ENCODE results near the gene ULK2. TPM values are rescaled to one million over a fixed set of nuclear protein-coding genes. Genes with fewer than 3 reads are reported as not detected.

The ULK2 gene
- total RNA-seq, 4 donors from 2014 or later: 14.1 to 34.0 (median 19.2) TPM

- WGBS: 59% methylated on average over 2 of the region's 2 CpGs
- H3K36me3 ChIP-seq: peaks cover 52% of the 10 kb centered on the region
- H3K9me3 ChIP-seq: no peaks in the 10 kb centered on the region
- no peak for DNase-seq (ENCODE audit: low spot score in 2 of 2)
- H3K27ac ChIP-seq: no peak overlapping the region
- no peak for TF ChIP-seq EP300 (IDR thresholded peaks at IDR 0.05)
- no peak overlapping the region for H3K4me3 ChIP-seq
- no peaks in the 10 kb centered on the region for H3K27me3 ChIP-seq
- no peaks in the 10 kb centered on the region for H3K4me1 ChIP-seq
Observed at GRCh38 chr17:19805006-19805405, 62.7 kb downstream of the ULK2 start.

- Histone ChIP-seq H3K36me3 (peaks cover 63% of the 10 kb centered on the region), H3K9me3 (no peaks in the 10 kb centered on the region), H3K27me3 (no peaks in the 10 kb centered on the region), H3K4me3 (no peak overlapping the region), H3K4me1 (no peaks in the 10 kb centered on the region), H3K27ac (no peak overlapping the region)
- TF ChIP-seq EP300 (IDR thresholded peaks at IDR 0.05) (no peak), POLR2AphosphoS5 (IDR thresholded peaks at IDR 0.05) (no peak), CTCF (IDR thresholded peaks at IDR 0.05) (no peak), POLR2A (IDR thresholded peaks at IDR 0.05) (no peak)
- WGBS: 62% methylated on average over 1 of the region's 1 CpG
- no peak for DNase-seq (ENCODE audit: low spot score in 2 of 2)
Observed at GRCh38 chr17:19800571-19800970, 67.2 kb downstream of the ULK2 start.

- TF ChIP-seq POLR2AphosphoS5 (IDR thresholded peaks at IDR 0.05) (no peak), POLR2A (IDR thresholded peaks at IDR 0.05) (no peak), EP300 (IDR thresholded peaks at IDR 0.05) (no peak), CTCF (IDR thresholded peaks at IDR 0.05) (no peak)
- peaks cover 71% of the 10 kb centered on the region for H3K36me3 ChIP-seq
- no peaks in the 10 kb centered on the region for H3K27me3 ChIP-seq
- DNase-seq (ENCODE audit: low spot score in 2 of 2): no peak
- 35% methylated on average over 2 of the region's 2 CpGs for WGBS
- H3K9me3 ChIP-seq: no peaks in the 10 kb centered on the region
- no peaks in the 10 kb centered on the region for H3K4me1 ChIP-seq
- H3K27ac ChIP-seq: no peak overlapping the region
- H3K4me3 ChIP-seq: no peak overlapping the region
Observed at GRCh38 chr17:19799796-19800195, 67.9 kb downstream of the ULK2 start.

GRCh38 chr17:19796457-19796856 lies 71.3 kb downstream of the ULK2 start:
- Histone ChIP-seq H3K36me3 (peaks cover 88% of the 10 kb centered on the region), H3K4me3 (no peak overlapping the region), H3K4me1 (no peaks in the 10 kb centered on the region), H3K27me3 (no peaks in the 10 kb centered on the region), H3K9me3 (no peaks in the 10 kb centered on the region), H3K27ac (no peak overlapping the region)
- no peak for TF ChIP-seq CTCF (IDR thresholded peaks at IDR 0.05)
- no peak for TF ChIP-seq POLR2A (IDR thresholded peaks at IDR 0.05)
- no peak for TF ChIP-seq EP300 (IDR thresholded peaks at IDR 0.05)
- no peak for TF ChIP-seq POLR2AphosphoS5 (IDR thresholded peaks at IDR 0.05)
- 96% methylated on average over 4 of the region's 4 CpGs for WGBS
- DNase-seq (ENCODE audit: low spot score in 2 of 2): no peak

- 95% methylated on average over 3 of the region's 3 CpGs for WGBS
- no peaks in the 10 kb centered on the region for H3K9me3 ChIP-seq
Observed at GRCh38 chr17:19791918-19792550, 75.7 kb downstream of the ULK2 start.

More at GRCh38 chr17:19791918-19792550, 75.7 kb downstream of the ULK2 start:
- peaks cover 76% of the 10 kb centered on the region for H3K36me3 ChIP-seq
- no peak for TF ChIP-seq EP300 (IDR thresholded peaks at IDR 0.05)
- TF ChIP-seq POLR2A (IDR thresholded peaks at IDR 0.05): no peak
- no peak for TF ChIP-seq CTCF (IDR thresholded peaks at IDR 0.05)
- no peak for TF ChIP-seq POLR2AphosphoS5 (IDR thresholded peaks at IDR 0.05)
- no peak for DNase-seq (ENCODE audit: low spot score in 2 of 2)
- H3K4me3 ChIP-seq: no peak overlapping the region
- peaks cover 4% of the 10 kb centered on the region for H3K4me1 ChIP-seq
- no peaks in the 10 kb centered on the region for H3K27me3 ChIP-seq
- H3K27ac ChIP-seq: no peak overlapping the region
